Right renal cortex interstitium (tissue), 3 donors: ENCODE measurements around the gene VAMP2. TPM values are rescaled to one million over a fixed set of nuclear protein-coding genes. Genes with fewer than 3 reads are reported as not detected.

Experiments
- DNase-seq, 3 donors: peaks; one replicate each; pipeline ENCODE4 v3.0.0-alpha.2; 2013; ENCODE audit warnings: low read depth in 3 of 3, low spot score in 2 of 3
- polyA plus RNA-seq, 3 donors: library from polyadenylated mRNA; unstranded; fragments of 120-200 nt; gene quantifications; one replicate each; pipeline ENCODE4 v1.2.1, GENCODE V29; 2013; ENCODE audit not compliant: insufficient read length in 3 of 3

Gene VAMP2
- polyA plus RNA-seq, 3 donors = 98.7 to 114 (median 102) TPM

GRCh38 chr17:8125154-8125946 lies 37.4 kb downstream of the VAMP2 start:
- DNase-seq = no peak

GRCh38 chr17:8124350-8125153 lies 38.2 kb downstream of the VAMP2 start:
- DNase-seq = no peak

GRCh38 chr17:8123695-8124349 lies 38.9 kb downstream of the VAMP2 start, which contains the start of gene HES7:
HES7 (minus strand) TSS chr17:8124106; CDS start chr17:8124084, 22 bp downstream.
- DNase-seq = no peak

- no peak for DNase-seq
Observed at GRCh38 chr17:8122924-8123694, 39.6 kb downstream of the VAMP2 start.

- no peak for DNase-seq
Observed at GRCh38 chr17:8122422-8122923, 40.3 kb downstream of the VAMP2 start.

- no peak for DNase-seq
Observed at GRCh38 chr17:8121681-8122421, 40.9 kb downstream of the VAMP2 start.

- DNase-seq = no peak
Observed at GRCh38 chr17:8121407-8121680, 41.4 kb downstream of the VAMP2 start.

GRCh38 chr17:8120520-8121406 lies 42.0 kb downstream of the VAMP2 start:
- no peak for DNase-seq

GRCh38 chr17:8119581-8120519 lies 42.9 kb downstream of the VAMP2 start:
- DNase-seq = peak in 2 of 3 donors; percentile 90 to 91

GRCh38 chr17:8118769-8119580 lies 43.8 kb downstream of the VAMP2 start:
- peak in 1 of 3 donors; percentile 76 for DNase-seq

GRCh38 chr17:8117980-8118768 lies 44.6 kb downstream of the VAMP2 start, which contains the start of gene ALOXE3:
ALOXE3 (minus strand) TSS chr17:8118514; CDS start chr17:8117990, 524 bp downstream.
- no peak for DNase-seq

- no peak for DNase-seq
Observed at GRCh38 chr17:8117367-8117979, 45.3 kb downstream of the VAMP2 start.

- DNase-seq = no peak
Observed at GRCh38 chr17:8116776-8117175, 46.0 kb downstream of the VAMP2 start.

- DNase-seq = no peak
Observed at GRCh38 chr17:8110907-8111306, 51.8 kb downstream of the VAMP2 start.

- DNase-seq = no peak
Observed at GRCh38 chr17:8110456-8110804, 52.3 kb downstream of the VAMP2 start.
